ENCODE results near the gene PUS10.
"Not testable (repeated sequence)": the region's sequence is repeated elsewhere in the genome, so short reads cannot be mapped to it uniquely, and the experiment has no call there.

The PUS10 gene

GRCh38 chr2:61013382-61013781, 4.7 kb downstream of the PUS10 start:
- no peak overlapping the region for H3K4me3 ChIP-seq (ENCODE audit: control insufficient read depth, low read depth, low read length)
- TF ChIP-seq CTCF (IDR thresholded peaks at IDR 0.05; ENCODE audit: control insufficient read depth, insufficient read depth, low read depth, low read length, missing control alignments): no peak
- DNase-seq (ENCODE audit: low read depth): no peak

GRCh38 chr2:61012303-61012702, 5.8 kb downstream of the PUS10 start:
- not testable (repeated sequence) for DNase-seq (ENCODE audit: low read depth); H3K4me3 ChIP-seq (ENCODE audit: control insufficient read depth, low read depth, low read length)

GRCh38 chr2:61011678-61012077, 6.4 kb downstream of the PUS10 start:
- no peak for DNase-seq (ENCODE audit: low read depth)
- no peak overlapping the region for H3K4me3 ChIP-seq (ENCODE audit: control insufficient read depth, low read depth, low read length)
- TF ChIP-seq CTCF (IDR thresholded peaks at IDR 0.05; ENCODE audit: control insufficient read depth, insufficient read depth, low read depth, low read length, missing control alignments): no peak

- H3K4me3 ChIP-seq (ENCODE audit: control insufficient read depth, low read depth, low read length): no peak overlapping the region
- no peak for TF ChIP-seq CTCF (IDR thresholded peaks at IDR 0.05; ENCODE audit: control insufficient read depth, insufficient read depth, low read depth, low read length, missing control alignments)
- DNase-seq (ENCODE audit: low read depth): no peak
Measured at GRCh38 chr2:61009355-61009754, 8.7 kb downstream of the PUS10 start.

- no peak for TF ChIP-seq CTCF (IDR thresholded peaks at IDR 0.05; ENCODE audit: control insufficient read depth, insufficient read depth, low read depth, low read length, missing control alignments)
- no peak overlapping the region for H3K4me3 ChIP-seq (ENCODE audit: control insufficient read depth, low read depth, low read length)
- no peak for DNase-seq (ENCODE audit: low read depth)
Measured at GRCh38 chr2:61006486-61007105, 11.5 kb downstream of the PUS10 start.

GRCh38 chr2:61005736-61006135, 12.3 kb downstream of the PUS10 start:
- TF ChIP-seq CTCF (IDR thresholded peaks at IDR 0.05; ENCODE audit: control insufficient read depth, insufficient read depth, low read depth, low read length, missing control alignments): no peak
- no peak for DNase-seq (ENCODE audit: low read depth)
- no peak overlapping the region for H3K4me3 ChIP-seq (ENCODE audit: control insufficient read depth, low read depth, low read length)

- no peak overlapping the region for H3K4me3 ChIP-seq (ENCODE audit: control insufficient read depth, low read depth, low read length)
- TF ChIP-seq CTCF (IDR thresholded peaks at IDR 0.05; ENCODE audit: control insufficient read depth, insufficient read depth, low read depth, low read length, missing control alignments): peak; percentile 48
- no peak for DNase-seq (ENCODE audit: low read depth)
Measured at GRCh38 chr2:60998628-60999545, 19.2 kb downstream of the PUS10 start.

Data from AG09309 (cell line).